DMS114 treated with DMSO at 0.1 percent for 48 hours (cell line): ENCODE measurements around the gene GBGT1.

Source experiments
- DNase-seq: peaks from one replicate; lab custom pipeline; 2025; ENCODE audit not compliant: unreplicated experiment; lab: John Stamatoyannopoulos, UW

GBGT1 gene

GRCh38 chr9:133116346-133117231 lies 47.1 kb downstream of the GBGT1 start:
- DNase-seq, result no peak

GRCh38 chr9:133115604-133116345 lies 47.9 kb downstream of the GBGT1 start:
- DNase-seq, result no peak

- DNase-seq, result no peak
Observed at GRCh38 chr9:133114886-133115603, 48.7 kb downstream of the GBGT1 start.

- no peak for DNase-seq
Observed at GRCh38 chr9:133113949-133114885, 49.5 kb downstream of the GBGT1 start.

- no peak for DNase-seq
Observed at GRCh38 chr9:133113163-133113948, 50.4 kb downstream of the GBGT1 start.

- no peak for DNase-seq
Observed at GRCh38 chr9:133112663-133113026, 51.1 kb downstream of the GBGT1 start.

- no peak for DNase-seq
Observed at GRCh38 chr9:133111808-133112662, 51.7 kb downstream of the GBGT1 start.

- DNase-seq, result no peak
Observed at GRCh38 chr9:133109931-133110650, 53.6 kb downstream of the GBGT1 start.

GRCh38 chr9:133108794-133109641 lies 54.7 kb downstream of the GBGT1 start:
- DNase-seq, result no peak

GRCh38 chr9:133107961-133108793 lies 55.5 kb downstream of the GBGT1 start:
- no peak for DNase-seq

- DNase-seq, result no peak
Observed at GRCh38 chr9:133107245-133107722, 56.4 kb downstream of the GBGT1 start.

GRCh38 chr9:133106511-133107244 lies 57.0 kb downstream of the GBGT1 start:
- DNase-seq, result no peak

GRCh38 chr9:133105461-133105770 lies 58.3 kb downstream of the GBGT1 start:
- no peak for DNase-seq

GRCh38 chr9:133104718-133105460 lies 58.8 kb downstream of the GBGT1 start:
- DNase-seq, result no peak

GRCh38 chr9:133103987-133104505 lies 59.7 kb downstream of the GBGT1 start:
- DNase-seq, result no peak
